ENCODE data around the gene APOLD1.
"Not testable (repeated sequence)": the region's sequence is repeated elsewhere in the genome, so short reads cannot be mapped to it uniquely, and the experiment has no call there.

The APOLD1 gene
- total RNA-seq: 0.35 to 2.4 (median 1.1) reads per million in 17 experiments

- DNase-seq: no peak
Measured at GRCh38 chr12:12784911-12785814, at the start of gene APOLD1. Gene APOLD1 (plus strand): TSS chr12:12785659. CDS start chr12:12785692, 33 bp downstream.

- peak; percentile 42 to 76 (median 62) for DNase-seq
Measured at GRCh38 chr12:12736759-12737676, 48.4 kb upstream of the APOLD1 start.

DNA sequence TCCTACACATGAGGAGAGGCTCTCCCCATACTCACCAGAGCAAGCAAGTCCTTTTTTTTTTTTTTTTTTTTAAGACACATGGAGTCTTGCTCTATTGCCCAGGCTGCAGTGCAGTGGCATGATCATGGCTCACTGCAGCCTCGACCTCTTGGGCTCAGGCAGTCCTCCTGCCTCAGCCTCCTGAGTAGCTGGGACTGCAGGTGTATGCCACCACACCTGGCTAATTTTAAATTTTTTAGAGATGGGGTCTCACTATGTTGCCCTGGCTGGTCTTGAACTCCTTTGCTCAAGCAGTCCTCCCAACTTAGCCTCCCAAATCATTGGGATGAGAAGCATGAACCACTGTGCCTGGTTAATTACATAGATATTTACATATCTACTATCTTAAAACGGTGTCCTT is 47.3 kb upstream of the APOLD1 start:
- DNase-seq: not testable (repeated sequence)

- DNase-seq: peak in 1 of 4 experiments; percentile 10
Measured at GRCh38 chr12:12741660-12742059, 43.8 kb upstream of the APOLD1 start.

DNA sequence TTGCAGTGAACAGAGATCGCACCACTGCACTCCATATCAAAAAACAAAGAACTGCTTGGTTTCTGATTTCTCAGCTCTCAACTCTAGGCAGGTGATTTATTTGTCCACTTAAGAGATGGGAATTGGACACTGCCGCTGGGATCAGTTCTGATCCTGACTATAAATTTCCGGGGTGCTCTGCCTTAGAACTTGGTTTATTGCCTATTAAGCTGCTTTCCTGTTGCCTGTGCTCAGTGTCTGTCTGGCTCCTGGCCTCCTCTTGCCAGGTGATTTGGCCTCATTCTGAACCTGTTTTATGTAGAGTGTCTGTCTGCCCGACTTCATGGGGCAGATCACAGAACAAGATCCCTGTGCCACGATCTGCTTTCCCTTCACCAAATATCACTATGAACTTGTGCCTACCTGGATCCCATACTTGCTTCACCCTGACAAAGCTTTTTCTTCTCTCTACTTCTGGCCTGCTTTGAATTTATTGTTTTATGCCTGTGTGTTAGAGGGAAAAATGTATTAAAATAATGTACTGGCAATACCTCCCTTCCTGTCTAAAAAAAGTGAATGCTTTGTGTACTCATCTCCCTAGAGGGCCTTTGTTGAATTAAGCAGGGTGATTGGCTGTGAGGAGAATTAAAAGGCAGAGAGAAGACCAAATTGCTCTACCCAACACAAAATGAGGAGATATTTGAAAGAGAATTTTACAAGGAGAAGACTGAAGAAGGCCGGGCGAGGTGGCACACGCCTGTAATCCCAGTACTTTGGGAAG is 40.7 kb upstream of the APOLD1 start:
- no peak for DNase-seq

DNA sequence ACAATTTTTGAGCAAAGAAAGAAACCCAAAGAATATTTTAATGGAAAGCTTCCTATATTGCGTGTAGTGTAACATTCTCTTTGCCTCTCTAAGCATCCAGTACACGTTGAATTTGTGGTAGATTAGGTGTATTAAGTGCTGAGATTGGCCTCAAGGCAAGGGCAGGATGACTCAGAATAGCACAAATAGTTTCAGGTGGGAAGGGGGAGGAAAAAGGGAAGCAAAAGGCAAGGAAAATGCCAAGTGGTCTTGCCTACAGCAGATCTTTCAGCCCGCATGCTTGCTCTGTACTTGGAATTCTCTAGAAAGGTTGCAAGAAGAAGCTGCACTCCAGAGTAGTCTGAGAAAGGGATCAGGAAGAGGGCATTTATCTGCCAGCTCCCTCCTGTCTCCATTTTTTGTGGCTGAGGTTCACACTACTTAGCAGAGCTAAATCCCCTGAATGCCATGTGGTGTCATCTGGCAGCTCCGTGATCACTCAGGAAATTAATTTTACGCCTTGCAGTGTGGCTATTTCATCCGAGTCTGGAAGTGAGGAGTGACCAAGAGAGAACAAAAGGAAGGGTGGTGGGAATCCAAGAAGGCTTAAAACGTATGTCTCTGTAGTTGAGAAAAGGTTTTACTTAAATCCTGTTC is 39.8 kb upstream of the APOLD1 start:
- DNase-seq: no peak

DNA sequence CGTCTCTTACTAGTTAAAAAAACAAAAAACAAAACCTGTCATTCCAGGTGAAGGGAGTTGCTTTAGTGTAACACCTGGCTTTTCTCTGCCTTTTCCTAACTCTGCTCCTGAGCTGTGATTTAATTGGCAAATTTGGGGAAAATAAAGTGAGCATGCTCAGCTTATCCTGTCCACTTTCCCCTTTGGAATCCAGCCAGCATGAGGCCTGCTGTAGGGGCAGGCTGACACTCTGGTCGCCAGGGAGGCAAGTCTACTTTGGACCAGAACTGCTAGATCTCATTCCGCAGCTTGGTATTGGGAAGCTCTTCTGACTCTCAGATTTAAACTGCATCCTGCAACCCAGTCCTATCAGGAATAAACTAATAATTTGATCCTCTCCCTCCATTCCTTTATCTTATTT is 38.2 kb upstream of the APOLD1 start:
- no peak for DNase-seq

DNA sequence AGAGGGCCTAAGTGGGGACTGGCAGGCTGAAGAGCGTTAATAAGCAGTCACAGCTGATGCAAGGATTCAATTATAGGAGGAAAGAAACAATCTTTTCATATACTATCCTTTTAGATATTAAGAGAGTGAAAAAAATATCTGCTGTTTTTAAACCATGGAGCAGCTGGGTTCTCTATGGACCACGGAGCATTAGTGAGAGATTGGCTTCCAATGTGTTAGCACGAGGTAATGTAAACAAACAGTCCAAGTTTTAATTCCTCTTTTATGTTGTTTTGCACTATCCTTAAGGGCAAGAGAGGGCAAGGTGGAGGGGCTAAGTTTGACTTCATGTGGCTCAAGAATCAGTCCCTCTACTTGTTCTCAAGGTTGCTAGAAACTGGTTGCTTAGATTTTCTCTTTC is 37.4 kb upstream of the APOLD1 start:
- DNase-seq: no peak

GRCh38 chr12:12749433-12749832 is 36.0 kb upstream of the APOLD1 start:
- no peak for DNase-seq

DNA sequence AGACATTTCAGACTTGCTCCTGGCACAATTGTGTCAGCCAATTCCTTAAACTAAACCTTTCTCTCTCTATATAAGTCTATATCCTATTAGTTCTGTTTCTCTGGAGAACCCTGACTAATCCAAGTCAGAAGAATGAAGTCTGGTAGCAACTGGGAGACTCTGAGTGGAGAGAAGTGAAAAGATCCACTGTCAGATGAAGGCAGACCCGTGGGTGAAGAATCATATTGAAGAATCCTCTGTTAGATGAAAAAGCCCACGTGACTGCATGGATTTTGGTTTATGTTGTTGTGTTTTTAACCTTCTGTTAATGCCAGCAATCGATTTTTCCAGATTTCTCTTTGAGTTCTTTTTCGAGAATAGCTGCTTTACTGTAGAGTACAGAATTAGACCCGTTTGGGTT is 29.5 kb upstream of the APOLD1 start:
- DNase-seq: no peak

DNA sequence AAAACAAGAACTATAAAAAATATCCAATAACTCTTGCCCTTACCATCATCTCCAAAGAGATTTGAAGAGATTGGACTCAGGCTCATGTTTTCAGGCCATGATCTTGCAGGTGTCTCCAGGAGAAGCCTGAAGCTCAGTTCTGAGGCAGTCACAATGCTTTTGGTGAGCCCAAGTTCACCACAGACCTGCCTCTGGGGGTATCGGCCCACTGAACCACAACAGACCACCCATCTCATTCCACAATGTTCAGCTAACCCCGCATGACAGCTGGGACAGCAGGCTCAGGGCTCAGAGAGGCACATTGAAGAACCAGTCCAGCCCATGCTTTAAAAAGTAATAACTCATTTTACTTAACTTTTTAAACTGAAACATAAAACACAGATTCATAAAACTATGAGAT is 28.3 kb upstream of the APOLD1 start:
- no peak for DNase-seq

GRCh38 chr12:12759234-12759915 is 26.1 kb upstream of the APOLD1 start:
- DNase-seq: no peak

GRCh38 chr12:12764824-12765223 is 20.6 kb upstream of the APOLD1 start:
- no peak for DNase-seq

DNA sequence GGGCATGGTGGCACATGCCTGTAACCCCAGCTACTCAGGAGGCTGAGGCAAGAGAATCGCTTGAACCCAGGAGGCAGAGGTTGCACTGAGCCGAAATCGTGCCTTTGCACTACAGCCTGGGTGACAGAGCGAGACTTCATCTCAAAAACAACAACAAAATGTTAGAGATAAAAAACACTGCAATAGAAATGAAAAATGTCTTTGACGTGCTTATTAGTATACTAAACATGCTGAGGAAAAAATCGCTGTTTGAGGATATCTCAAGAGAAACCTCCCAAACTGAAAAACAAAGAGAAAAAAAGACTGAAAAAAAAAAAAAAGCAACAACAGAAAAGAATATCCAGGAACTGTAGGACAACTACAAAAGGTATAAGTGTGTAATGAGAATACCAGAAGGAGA is 15.2 kb upstream of the APOLD1 start:
- no peak for DNase-seq

DNA sequence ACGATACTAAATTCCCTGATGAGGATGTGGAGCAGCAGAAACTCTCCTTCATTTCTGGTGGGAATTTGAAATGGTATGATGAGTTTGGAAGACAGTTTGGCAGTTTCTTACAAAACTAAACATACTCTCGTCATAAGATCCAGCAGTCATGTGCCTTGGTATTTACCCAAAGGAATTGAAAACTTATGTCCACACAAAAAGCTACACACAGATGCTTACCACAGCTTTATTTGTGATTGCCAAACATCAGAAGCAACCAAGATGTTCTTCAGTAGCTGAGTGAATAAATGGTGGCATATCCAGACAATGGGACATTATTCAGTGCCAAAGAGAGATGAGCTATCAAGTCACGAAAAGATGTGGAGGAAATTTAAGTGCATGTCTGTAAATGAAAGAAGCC is 10.7 kb upstream of the APOLD1 start:
- no peak for DNase-seq

- DNase-seq: no peak
Measured at GRCh38 chr12:12776261-12776660, 9.2 kb upstream of the APOLD1 start.

DNA sequence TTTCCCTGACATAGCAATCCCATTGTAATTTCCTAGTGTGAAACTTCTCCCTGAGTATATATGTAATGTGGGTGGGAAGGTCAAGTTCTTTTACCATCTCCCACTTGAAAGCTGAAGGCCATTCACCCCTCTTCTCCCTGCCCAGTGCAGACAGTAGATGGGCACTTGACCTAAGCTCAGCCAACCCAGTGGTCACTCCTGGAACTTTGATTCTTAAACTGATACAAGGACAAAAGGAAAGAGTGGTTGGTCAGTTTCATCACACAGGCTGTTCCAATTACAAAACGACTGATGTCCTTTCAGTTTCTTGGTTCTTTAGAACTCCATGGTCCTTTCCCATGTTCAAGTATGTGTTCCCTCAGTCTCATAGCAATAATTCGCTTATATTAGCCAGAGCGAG is 8.4 kb upstream of the APOLD1 start:
- DNase-seq: no peak

DNA sequence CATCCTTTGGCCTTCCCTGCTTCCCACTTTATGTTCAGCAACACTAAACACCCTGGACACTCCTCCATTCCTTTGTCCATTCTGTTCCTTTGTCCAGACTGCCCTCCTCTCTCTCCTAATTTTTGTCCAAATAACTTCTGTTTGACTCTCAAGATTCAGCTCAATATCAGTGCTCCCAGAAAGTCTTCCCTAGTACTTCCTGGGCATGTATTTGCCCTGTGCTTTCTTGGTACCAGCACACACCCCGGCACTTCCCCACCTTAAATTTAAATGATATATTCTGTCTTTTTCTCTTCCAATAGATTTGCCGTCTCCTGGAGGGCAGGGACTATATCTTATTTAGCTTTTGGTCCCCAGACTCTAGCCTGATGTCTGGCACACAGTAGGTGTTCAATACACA is 6.5 kb upstream of the APOLD1 start:
- no peak for DNase-seq

DNA sequence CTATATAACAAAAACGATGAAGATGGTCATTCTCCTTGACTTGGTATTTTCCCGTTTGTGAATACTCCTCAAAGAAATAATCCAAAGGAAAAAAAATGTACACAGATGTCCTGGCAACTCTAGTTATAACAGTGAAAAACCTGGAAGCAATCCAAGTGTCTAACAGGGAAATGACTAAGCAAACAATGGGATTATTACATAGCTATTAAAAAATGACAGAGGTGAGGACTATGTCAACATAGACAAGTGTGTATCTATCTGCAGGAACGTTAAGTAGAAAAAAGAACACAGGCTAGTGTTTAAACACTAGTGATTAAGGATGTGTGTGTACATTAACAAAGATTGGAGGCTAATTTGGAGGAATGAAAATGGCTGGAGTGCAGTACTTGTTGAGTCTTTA is 5.9 kb upstream of the APOLD1 start:
- peak in 2 of 4 experiments; percentile 23 to 25 for DNase-seq

DNA sequence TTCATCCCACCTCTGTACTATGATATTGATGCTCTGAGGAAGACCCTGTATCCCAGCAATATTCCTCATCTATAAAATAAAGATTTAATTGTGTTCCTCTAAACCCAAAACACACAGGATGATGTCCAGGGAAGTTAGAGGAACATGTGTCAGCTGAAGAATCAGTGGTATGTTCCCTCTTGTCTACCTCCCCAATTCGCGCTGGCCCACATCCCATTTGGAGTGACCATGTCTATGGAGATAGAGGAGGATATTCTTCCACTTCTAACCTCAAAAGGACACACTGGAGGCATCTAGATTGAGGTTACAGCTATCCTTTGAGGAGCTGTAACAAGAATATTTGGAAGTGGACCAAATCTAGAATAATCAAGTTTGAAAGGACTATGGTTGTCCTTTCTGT is 1.3 kb upstream of the APOLD1 start:
- DNase-seq: no peak

GRCh38 chr12:12786351-12786705 is 869 bp downstream of the APOLD1 start:
- DNase-seq: peak in 1 of 4 experiments; percentile 25

Measured in suppressor macrophage (primary cell).